HEK293 (cell line): ENCODE results near the gene TANGO2.

Source experiments
- GLIS1 ChIP-seq: fragments of 450-650 bp; formaldehyde crosslinking; IDR thresholded peaks from 2 replicates; pipeline ENCODE4 v1.5.1; 2016; ENCODE audit warnings: missing biosample characterization, missing genetic modification characterization
- PRDM1 ChIP-seq: fragments of 450-650 bp; formaldehyde crosslinking; IDR thresholded peaks from 2 replicates; pipeline ENCODE4; 2016; ENCODE audit warnings: missing biosample characterization, missing genetic modification characterization
- ZFP37 ChIP-seq: fragments of 450-650 bp; formaldehyde crosslinking; IDR thresholded peaks from 2 replicates; pipeline ENCODE4 v1.5.1; 2016; ENCODE audit warnings: missing biosample characterization, missing genetic modification characterization
- ZNF433 ChIP-seq: fragments of 450-650 bp; formaldehyde crosslinking; IDR thresholded peaks from 2 replicates; pipeline ENCODE4 v1.5.1; 2016; ENCODE audit warnings: missing biosample characterization, missing genetic modification characterization, low read depth
- ZNF514 ChIP-seq: fragments of 450-650 bp; formaldehyde crosslinking; IDR thresholded peaks from 2 replicates; pipeline ENCODE4 v1.5.1; 2016; ENCODE audit warnings: missing biosample characterization, missing genetic modification characterization
- ZNF518A ChIP-seq: fragments of 450-650 bp; formaldehyde crosslinking; conservative IDR thresholded peaks from 2 replicates; pipeline ENCODE4 v1.5.1; 2016; ENCODE audit warnings: low read depth, missing biosample characterization, missing genetic modification characterization
- ZNF629 ChIP-seq: fragments of 450-650 bp; formaldehyde crosslinking; IDR thresholded peaks from 2 replicates; pipeline ENCODE4 v1.5.1; 2017; ENCODE audit warnings: missing biosample characterization, missing genetic modification characterization
- ZNF76 ChIP-seq: fragments of 450-650 bp; formaldehyde crosslinking; IDR thresholded peaks from 2 replicates; pipeline ENCODE4; 2016; ENCODE audit warnings: low read depth, missing biosample characterization, missing genetic modification characterization, borderline replicate concordance
- ZNF792 ChIP-seq: fragments of 450-650 bp; formaldehyde crosslinking; IDR thresholded peaks from 2 replicates; pipeline ENCODE4 v1.5.1; 2016; ENCODE audit warnings: missing biosample characterization, missing genetic modification characterization
- TF ChIP-seq, protein P1 (sequence below): fragments of 450-650 bp; formaldehyde crosslinking; IDR thresholded peaks from 2 replicates; pipeline ENCODE4 v1.5.1; 2016; ENCODE audit warnings: missing biosample characterization, missing genetic modification characterization
- TF ChIP-seq, protein P2 (sequence below): fragments of 450-650 bp; formaldehyde crosslinking; IDR thresholded peaks from 2 replicates; pipeline ENCODE4 v1.5.1; 2016; ENCODE audit warnings: missing biosample characterization, missing genetic modification characterization
- TF ChIP-seq, protein P3 (sequence below): fragments of 450-650 bp; formaldehyde crosslinking; IDR thresholded peaks from 2 replicates; pipeline ENCODE4 v1.5.1; 2017; ENCODE audit warnings: missing biosample characterization, mild to moderate bottlenecking, missing genetic modification characterization, moderate library complexity
- TF ChIP-seq, protein P4 (sequence below): fragments of 450-650 bp; formaldehyde crosslinking; IDR thresholded peaks from 2 replicates; pipeline ENCODE4 v1.5.1; 2016; ENCODE audit warnings: missing biosample characterization, missing genetic modification characterization

- TF ChIP-seq, protein P1, sequence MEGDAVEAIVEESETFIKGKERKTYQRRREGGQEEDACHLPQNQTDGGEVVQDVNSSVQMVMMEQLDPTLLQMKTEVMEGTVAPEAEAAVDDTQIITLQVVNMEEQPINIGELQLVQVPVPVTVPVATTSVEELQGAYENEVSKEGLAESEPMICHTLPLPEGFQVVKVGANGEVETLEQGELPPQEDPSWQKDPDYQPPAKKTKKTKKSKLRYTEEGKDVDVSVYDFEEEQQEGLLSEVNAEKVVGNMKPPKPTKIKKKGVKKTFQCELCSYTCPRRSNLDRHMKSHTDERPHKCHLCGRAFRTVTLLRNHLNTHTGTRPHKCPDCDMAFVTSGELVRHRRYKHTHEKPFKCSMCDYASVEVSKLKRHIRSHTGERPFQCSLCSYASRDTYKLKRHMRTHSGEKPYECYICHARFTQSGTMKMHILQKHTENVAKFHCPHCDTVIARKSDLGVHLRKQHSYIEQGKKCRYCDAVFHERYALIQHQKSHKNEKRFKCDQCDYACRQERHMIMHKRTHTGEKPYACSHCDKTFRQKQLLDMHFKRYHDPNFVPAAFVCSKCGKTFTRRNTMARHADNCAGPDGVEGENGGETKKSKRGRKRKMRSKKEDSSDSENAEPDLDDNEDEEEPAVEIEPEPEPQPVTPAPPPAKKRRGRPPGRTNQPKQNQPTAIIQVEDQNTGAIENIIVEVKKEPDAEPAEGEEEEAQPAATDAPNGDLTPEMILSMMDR (tag by site-specific recombination) = no peak
- TF ChIP-seq, protein P2, sequence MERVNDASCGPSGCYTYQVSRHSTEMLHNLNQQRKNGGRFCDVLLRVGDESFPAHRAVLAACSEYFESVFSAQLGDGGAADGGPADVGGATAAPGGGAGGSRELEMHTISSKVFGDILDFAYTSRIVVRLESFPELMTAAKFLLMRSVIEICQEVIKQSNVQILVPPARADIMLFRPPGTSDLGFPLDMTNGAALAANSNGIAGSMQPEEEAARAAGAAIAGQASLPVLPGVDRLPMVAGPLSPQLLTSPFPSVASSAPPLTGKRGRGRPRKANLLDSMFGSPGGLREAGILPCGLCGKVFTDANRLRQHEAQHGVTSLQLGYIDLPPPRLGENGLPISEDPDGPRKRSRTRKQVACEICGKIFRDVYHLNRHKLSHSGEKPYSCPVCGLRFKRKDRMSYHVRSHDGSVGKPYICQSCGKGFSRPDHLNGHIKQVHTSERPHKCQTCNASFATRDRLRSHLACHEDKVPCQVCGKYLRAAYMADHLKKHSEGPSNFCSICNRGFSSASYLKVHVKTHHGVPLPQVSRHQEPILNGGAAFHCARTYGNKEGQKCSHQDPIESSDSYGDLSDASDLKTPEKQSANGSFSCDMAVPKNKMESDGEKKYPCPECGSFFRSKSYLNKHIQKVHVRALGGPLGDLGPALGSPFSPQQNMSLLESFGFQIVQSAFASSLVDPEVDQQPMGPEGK (tag by site-specific recombination) = no peak
- no peak for TF ChIP-seq ZNF518A
- TF ChIP-seq GLIS1 = no peak
- no peak for TF ChIP-seq ZNF629 (tag by site-specific recombination)
- no peak for TF ChIP-seq ZNF514 (tag by site-specific recombination)
- no peak for TF ChIP-seq ZNF792 (tag by site-specific recombination)
- TF ChIP-seq, protein P3, sequence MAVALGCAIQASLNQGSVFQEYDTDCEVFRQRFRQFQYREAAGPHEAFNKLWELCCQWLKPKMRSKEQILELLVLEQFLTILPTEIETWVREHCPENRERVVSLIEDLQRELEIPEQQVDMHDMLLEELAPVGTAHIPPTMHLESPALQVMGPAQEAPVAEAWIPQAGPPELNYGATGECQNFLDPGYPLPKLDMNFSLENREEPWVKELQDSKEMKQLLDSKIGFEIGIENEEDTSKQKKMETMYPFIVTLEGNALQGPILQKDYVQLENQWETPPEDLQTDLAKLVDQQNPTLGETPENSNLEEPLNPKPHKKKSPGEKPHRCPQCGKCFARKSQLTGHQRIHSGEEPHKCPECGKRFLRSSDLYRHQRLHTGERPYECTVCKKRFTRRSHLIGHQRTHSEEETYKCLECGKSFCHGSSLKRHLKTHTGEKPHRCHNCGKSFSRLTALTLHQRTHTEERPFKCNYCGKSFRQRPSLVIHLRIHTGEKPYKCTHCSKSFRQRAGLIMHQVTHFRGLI (tag by site-specific recombination) = no peak
- no peak for TF ChIP-seq ZNF76 (tag by site-specific recombination)
- no peak for TF ChIP-seq ZNF433 (tag by site-specific recombination)
- TF ChIP-seq, protein P4, sequence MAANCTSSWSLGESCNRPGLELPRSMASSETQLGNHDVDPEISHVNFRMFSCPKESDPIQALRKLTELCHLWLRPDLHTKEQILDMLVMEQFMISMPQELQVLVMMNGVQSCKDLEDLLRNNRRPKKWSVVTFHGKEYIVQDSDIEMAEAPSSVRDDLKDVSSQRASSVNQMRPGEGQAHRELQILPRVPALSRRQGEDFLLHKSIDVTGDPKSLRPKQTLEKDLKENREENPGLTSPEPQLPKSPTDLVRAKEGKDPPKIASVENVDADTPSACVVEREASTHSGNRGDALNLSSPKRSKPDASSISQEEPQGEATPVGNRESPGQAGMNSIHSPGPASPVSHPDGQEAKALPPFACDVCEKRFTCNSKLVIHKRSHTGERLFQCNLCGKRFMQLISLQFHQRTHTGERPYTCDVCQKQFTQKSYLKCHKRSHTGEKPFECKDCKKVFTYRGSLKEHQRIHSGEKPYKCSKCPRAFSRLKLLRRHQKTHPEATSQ (tag by site-specific recombination) = no peak
- no peak for TF ChIP-seq ZFP37 (tag by site-specific recombination)
- no peak for TF ChIP-seq PRDM1 (tag by site-specific recombination)
Observed at GRCh38 chr22:20037419-20037818, 16.5 kb downstream of the TANGO2 start.
